Osteocyte (in vitro differentiated cells): ENCODE results near the gene CEP85L. TPM values are rescaled to one million over a fixed set of nuclear protein-coding genes. Genes with fewer than 3 reads are reported as not detected.

Experiments used
- DNase-seq: peaks from one replicate; pipeline ENCODE4 v3.0.0; 2021; ENCODE audit warnings: mixed read lengths; ENCODE audit not compliant: unreplicated experiment; ENCODE audit errors: extremely low spot score
- H3K27ac Mint-ChIP-seq: one replicate; pipeline ENCODE4 v1.8.0; 2021; ENCODE audit warnings: mild to moderate bottlenecking, mixed read lengths; ENCODE audit not compliant: unreplicated experiment
- H3K27me3 Mint-ChIP-seq: one replicate; pipeline ENCODE4 v1.8.0; 2021; ENCODE audit warnings: mixed read lengths; ENCODE audit not compliant: unreplicated experiment
- H3K36me3 Mint-ChIP-seq: one replicate; pipeline ENCODE4 v1.8.0; 2021; ENCODE audit warnings: mixed read lengths; ENCODE audit not compliant: unreplicated experiment
- H3K4me1 Mint-ChIP-seq: one replicate; pipeline ENCODE4 v1.8.0; 2021; ENCODE audit warnings: mixed read lengths; ENCODE audit not compliant: unreplicated experiment
- H3K4me3 Mint-ChIP-seq: one replicate; pipeline ENCODE4 v1.8.0; 2021; ENCODE audit warnings: mild to moderate bottlenecking, moderate library complexity, mixed read lengths; ENCODE audit not compliant: unreplicated experiment
- H3K9me3 Mint-ChIP-seq: one replicate; pipeline ENCODE4 v1.8.0; 2021; ENCODE audit warnings: mixed read lengths; ENCODE audit not compliant: unreplicated experiment
- total RNA-seq: library from RNA; stranded (reverse); gene quantifications from 2 replicates; pipeline ENCODE4 v1.2.1, GENCODE V29; 2021
- TF ChIP-seq, protein P1 (sequence below): fragments of 200-600 bp; sonication (generic); IDR thresholded peaks from 2 replicates; pipeline ENCODE4 v1.5.0; 2021; ENCODE audit warnings: antibody characterized with exemption, mild to moderate bottlenecking, moderate library complexity

Gene CEP85L
- total RNA-seq, 1 donor from 2014 or later, result 10.4 TPM

DNA sequence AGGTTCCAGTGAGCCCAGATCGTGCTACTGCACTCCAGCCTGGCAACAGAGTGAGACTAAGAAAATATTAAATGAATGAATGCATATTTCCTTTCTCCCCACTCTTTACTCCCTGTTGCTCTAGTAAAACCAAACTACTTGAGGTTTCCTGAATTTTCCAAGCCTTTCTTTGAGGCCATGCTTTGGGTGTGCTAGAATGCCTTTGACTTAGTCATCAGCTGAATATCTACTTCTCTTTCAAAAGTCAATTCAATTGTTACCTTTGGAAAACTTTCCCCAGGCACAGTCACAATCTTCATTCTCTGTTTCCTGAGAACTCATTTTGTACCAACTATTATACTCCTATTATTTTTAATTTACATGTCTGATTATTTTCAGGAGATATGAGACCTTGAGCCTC lies 27.5 kb upstream of the CEP85L start:
- no peaks in the 10 kb centered on the region for H3K9me3 Mint-ChIP-seq
- H3K36me3 Mint-ChIP-seq, result no peaks in the 10 kb centered on the region
- DNase-seq, result no peak
- TF ChIP-seq, protein P1, sequence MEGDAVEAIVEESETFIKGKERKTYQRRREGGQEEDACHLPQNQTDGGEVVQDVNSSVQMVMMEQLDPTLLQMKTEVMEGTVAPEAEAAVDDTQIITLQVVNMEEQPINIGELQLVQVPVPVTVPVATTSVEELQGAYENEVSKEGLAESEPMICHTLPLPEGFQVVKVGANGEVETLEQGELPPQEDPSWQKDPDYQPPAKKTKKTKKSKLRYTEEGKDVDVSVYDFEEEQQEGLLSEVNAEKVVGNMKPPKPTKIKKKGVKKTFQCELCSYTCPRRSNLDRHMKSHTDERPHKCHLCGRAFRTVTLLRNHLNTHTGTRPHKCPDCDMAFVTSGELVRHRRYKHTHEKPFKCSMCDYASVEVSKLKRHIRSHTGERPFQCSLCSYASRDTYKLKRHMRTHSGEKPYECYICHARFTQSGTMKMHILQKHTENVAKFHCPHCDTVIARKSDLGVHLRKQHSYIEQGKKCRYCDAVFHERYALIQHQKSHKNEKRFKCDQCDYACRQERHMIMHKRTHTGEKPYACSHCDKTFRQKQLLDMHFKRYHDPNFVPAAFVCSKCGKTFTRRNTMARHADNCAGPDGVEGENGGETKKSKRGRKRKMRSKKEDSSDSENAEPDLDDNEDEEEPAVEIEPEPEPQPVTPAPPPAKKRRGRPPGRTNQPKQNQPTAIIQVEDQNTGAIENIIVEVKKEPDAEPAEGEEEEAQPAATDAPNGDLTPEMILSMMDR, result no peak
- no peak overlapping the region for H3K4me3 Mint-ChIP-seq
- no peak overlapping the region for H3K27ac Mint-ChIP-seq
- H3K4me1 Mint-ChIP-seq, result no peaks in the 10 kb centered on the region
- H3K27me3 Mint-ChIP-seq, result peaks cover 5% of the 10 kb centered on the region

DNA sequence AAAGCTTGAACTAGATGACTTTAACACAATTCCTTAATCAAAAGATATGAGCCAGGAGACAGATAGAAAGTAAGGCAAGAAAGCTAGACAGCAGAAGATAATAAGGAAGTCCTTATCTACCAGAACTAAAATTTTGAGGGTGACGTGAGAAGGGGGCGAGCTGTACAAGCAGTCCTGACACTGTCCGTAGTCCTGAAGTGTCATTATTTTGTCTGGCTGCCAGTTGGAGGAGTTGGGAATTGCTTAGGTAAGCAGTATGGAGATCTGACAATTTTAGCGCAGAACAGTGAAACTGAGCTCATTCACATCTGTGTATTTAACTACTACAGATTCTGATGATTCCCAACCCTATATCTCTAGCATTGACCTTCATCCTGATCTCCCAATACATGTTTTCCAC lies 25.8 kb upstream of the CEP85L start:
- Mint-ChIP-seq H3K36me3 (no peaks in the 10 kb centered on the region), H3K27me3 (peaks cover 5% of the 10 kb centered on the region), H3K9me3 (no peaks in the 10 kb centered on the region), H3K4me1 (no peaks in the 10 kb centered on the region), H3K4me3 (no peak overlapping the region), H3K27ac (no peak overlapping the region)
- no peak for DNase-seq
- TF ChIP-seq, protein P1, result no peak

DNA sequence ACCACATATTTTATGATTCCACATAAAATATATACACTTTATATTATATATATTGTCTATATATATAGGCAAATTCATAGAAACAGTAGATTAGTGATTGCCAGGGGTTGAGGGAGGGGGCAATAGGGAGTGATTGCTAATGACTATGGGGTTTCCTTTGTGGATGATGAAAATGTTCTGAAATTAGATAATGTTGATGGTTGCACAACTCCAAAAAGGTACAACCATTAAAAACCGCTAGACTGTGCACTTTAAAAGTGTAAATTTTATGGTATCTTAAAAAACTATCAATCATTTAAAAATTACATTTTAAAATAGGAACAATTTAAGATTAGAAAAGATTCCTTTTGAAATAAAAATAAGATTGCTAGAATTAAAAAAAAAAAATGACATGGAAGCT lies 23.8 kb upstream of the CEP85L start:
- Mint-ChIP-seq H3K36me3 (no peaks in the 10 kb centered on the region), H3K27me3 (peaks cover 5% of the 10 kb centered on the region), H3K4me1 (no peaks in the 10 kb centered on the region), H3K27ac (no peak overlapping the region), H3K4me3 (no peak overlapping the region), H3K9me3 (no peaks in the 10 kb centered on the region)
- no peak for DNase-seq
- TF ChIP-seq, protein P1, result no peak

DNA sequence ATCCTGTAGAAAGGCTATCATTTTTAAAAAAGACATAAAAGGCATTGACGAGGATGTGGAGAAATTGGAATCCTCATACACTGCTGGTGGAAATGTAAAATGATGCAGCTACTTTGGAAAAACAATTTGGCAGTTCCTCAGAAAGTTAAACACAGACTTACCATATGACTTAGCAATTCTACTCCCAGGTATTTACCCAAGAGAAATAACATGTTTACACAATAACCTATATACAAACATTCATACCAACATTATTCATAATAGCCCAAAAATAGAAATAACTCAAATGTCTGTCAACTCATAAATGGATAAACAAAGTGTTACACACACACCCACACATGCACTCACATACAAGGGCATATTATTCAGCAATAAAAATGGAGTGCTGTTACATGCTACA lies 23.4 kb upstream of the CEP85L start:
- Mint-ChIP-seq H3K4me1 (no peaks in the 10 kb centered on the region), H3K9me3 (no peaks in the 10 kb centered on the region), H3K36me3 (no peaks in the 10 kb centered on the region), H3K27ac (no peak overlapping the region), H3K4me3 (no peak overlapping the region), H3K27me3 (peaks cover 5% of the 10 kb centered on the region)
- TF ChIP-seq, protein P1, result no peak
- DNase-seq, result no peak

DNA sequence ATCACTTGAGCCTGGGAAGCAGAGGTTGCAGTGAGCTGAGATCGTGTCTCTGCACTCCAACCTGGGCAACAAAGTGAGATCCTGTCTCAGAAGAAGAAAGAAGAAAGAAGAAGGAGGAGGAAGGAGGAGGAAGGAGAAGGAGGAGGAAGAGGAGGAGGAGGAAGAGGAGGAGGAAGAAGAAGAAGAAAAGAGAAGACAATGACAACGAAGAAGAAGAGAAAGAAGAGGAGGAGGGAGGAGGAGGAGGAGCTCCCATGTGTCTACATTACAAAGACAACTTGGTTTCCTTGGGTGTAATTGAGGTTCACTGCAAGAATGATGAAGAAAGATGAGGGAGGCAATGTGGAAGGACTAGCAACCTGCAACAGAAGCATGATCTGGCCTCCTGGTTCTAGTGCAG lies 21.3 kb upstream of the CEP85L start:
- H3K27me3 Mint-ChIP-seq, result peaks cover 3% of the 10 kb centered on the region
- H3K9me3 Mint-ChIP-seq, result no peaks in the 10 kb centered on the region
- DNase-seq, result no peak
- H3K4me1 Mint-ChIP-seq, result peaks cover 9% of the 10 kb centered on the region
- no peaks in the 10 kb centered on the region for H3K36me3 Mint-ChIP-seq
- TF ChIP-seq, protein P1, result no peak
- H3K27ac Mint-ChIP-seq, result no peak overlapping the region
- H3K4me3 Mint-ChIP-seq, result no peak overlapping the region
